MCF 10A (cell line): Measurements from ENCODE around the gene MAB21L4. TPM values are rescaled to one million over a fixed set of nuclear protein-coding genes. Genes with fewer than 3 reads are reported as not detected.

ENCODE experiments used
- BruUV-seq: library from RNA; stranded (reverse); fragments of 400-500 nt; replicated peaks from 2 replicates; lab custom pipeline; 2021; lab: Mats Ljungman, UMichigan
- CTCF ChIA-PET: fragments of 300-600 bp; sonication (Branson Sonifier 250); formaldehyde crosslinking; extraction: SDS; loops from one replicate; lab custom pipeline; 2021; ENCODE audit warnings: antibody characterized with exemption, inconsistent platforms; lab: Yijun Ruan, JAX
- POLR2A ChIA-PET: fragments of 300-600, 350-650 bp; sonication (Branson Sonifier 250); formaldehyde crosslinking; extraction: SDS; loops from one replicate; lab custom pipeline; 2020; ENCODE audit warnings: antibody characterized with exemption, inconsistent platforms; lab: Yijun Ruan, JAX
- DNase-seq: peaks from one replicate; pipeline ENCODE4 v3.0.0-alpha.2; 2018; ENCODE audit not compliant: unreplicated experiment
- H3K27ac Mint-ChIP-seq: one replicate; pipeline ENCODE4 v1.8.0; 2022; ENCODE audit warnings: mild to moderate bottlenecking, low read depth, mixed read lengths; ENCODE audit not compliant: unreplicated experiment
- H3K27me3 Mint-ChIP-seq: one replicate; pipeline ENCODE4 v1.8.0; 2022; ENCODE audit warnings: mixed read lengths; ENCODE audit not compliant: insufficient read depth, unreplicated experiment
- H3K36me3 Mint-ChIP-seq: one replicate; pipeline ENCODE4 v1.8.0; 2022; ENCODE audit warnings: mild to moderate bottlenecking, moderate library complexity, mixed read lengths; ENCODE audit not compliant: insufficient read depth, unreplicated experiment
- H3K4me1 Mint-ChIP-seq: one replicate; pipeline ENCODE4 v1.8.0; 2022; ENCODE audit warnings: mixed read lengths; ENCODE audit not compliant: insufficient read depth, unreplicated experiment
- H3K4me3 Mint-ChIP-seq: one replicate; pipeline ENCODE4 v1.8.0; 2022; ENCODE audit warnings: mild to moderate bottlenecking, moderate library complexity, mixed read lengths; ENCODE audit not compliant: unreplicated experiment
- H3K9me3 Mint-ChIP-seq: one replicate; pipeline ENCODE4 v1.8.0; 2022; ENCODE audit warnings: mixed read lengths; ENCODE audit not compliant: unreplicated experiment
- CTCF ChIP-seq: fragments of 200-600 bp; IDR thresholded peaks from one replicate; pipeline ENCODE4 v1.8.0; 2022; ENCODE audit warnings: antibody characterized with exemption, mild to moderate bottlenecking; ENCODE audit not compliant: unreplicated experiment
- intact Hi-C: fragments of 100-400 bp; cut with micrococcal nuclease; formaldehyde crosslinking; loops from 2 replicates; pipeline ENCODE4 v1.14.1; 2022
- total RNA-seq: library from RNA; stranded (reverse); gene quantifications from 2 replicates; pipeline ENCODE4 v1.2.3, GENCODE V29; 2022

The MAB21L4 gene
- total RNA-seq, 1 experiment from 2014 or later: not detected

DNA sequence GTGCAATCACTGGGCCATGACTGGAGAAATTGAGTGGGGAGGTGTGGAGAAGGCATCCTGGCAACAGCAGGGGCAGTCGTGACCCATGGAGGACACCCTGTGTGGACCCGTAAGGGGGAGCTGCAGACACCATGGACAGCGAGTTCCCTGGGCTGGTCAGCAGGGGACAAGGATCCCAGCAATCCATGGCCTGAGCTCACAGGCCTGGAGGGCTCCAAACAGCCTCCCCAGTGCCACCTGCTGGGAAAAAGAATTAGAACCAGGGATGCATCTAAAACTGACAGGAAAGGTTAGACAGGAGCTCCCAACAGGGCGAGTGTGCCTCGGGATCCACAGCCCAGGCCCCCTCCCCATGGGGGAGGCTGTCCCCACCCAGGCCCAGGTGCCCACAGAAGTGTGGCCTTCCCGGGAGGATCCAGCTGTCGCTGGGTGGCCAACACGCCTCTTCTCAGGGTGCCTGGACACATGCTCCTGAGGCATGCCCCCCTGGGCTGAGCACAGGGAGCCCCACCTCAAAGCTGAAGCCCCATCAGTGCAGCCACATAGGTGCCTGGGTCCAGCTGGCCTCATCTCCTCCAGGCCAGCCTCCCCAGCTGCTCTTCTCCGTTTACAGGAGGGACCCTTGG is 55.4 kb downstream of the MAB21L4 start:
- intact Hi-C loops: loop anchor here (1.0 kb wide), 2 partner anchors 30 to 326 kb away; no protein-coding TSS in a partner anchor
- DNase-seq: peak; percentile 70
- Mint-ChIP-seq H3K27ac (no peak overlapping the region), H3K36me3 (no peaks in the 10 kb centered on the region), H3K9me3 (no peaks in the 10 kb centered on the region), H3K4me1 (no peaks in the 10 kb centered on the region), H3K4me3 (no peak overlapping the region), H3K27me3 (peaks cover 76% of the 10 kb centered on the region)
- no TSS peak for BruUV-seq
- POLR2A ChIA-PET: interaction anchor here (0.7 to 1.4 kb wide), 4 partner anchors 254 to 279 kb away, joined by 3 to 4 read pairs (median 4); partner anchors contain the start of gene CAPN10
- CTCF ChIA-PET: interaction anchor here (0.5 to 4.1 kb wide), 29 partner anchors 9 to 993 kb away, joined by 3 to 63 read pairs (median 4); partner anchors contain the start of genes PASK and PPP1R7
- peak; percentile 53 for TF ChIP-seq CTCF

DNA sequence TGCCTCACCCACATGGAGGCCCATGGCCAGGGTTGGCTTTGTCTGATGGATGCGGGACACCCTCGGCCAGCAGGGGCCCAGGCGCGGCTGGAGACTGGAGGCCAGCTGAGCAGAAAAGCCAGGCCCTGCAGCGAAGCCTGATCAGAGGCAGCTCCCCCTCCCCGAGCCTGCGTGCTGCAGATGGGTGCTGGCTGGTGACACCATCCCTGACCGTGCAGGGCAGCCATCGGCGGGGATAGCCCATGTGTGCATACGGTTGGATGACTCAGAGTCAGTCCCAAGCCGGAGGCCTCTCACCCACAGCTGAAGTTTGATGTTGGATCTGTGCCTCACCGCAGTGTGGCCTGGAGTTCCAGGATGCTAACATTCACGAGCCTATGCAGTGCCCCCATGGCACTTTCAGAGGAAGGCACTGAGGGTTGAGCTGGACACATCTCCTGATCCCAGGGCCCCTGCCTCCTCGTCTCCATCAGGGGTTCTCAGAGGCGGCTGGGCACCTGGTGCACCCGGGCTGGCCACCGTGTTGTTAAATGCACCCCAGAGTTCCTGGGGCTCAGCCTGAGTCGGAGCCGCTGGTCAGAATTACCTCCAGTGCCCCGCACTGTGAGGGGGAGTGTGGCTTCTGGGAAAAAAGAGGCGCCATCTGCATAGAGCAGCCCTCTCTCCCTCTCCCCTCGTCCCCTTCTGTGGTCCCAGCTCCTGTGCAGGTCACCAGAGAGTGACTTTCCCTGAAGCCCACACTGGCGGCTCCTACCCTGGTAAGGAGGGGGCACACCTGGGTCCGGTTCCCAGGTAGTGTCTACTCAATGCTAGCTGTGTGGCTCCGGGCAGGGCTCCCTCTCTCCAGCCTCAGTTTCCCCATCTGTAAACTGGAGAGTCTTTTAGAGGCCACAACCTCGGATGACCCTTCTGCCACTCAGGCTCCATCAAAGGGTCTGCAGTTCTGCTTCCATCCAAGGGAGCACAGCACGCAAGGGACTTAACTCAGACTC is 56.5 kb downstream of the MAB21L4 start:
- no peak overlapping the region for H3K4me3 Mint-ChIP-seq
- POLR2A ChIA-PET: interaction anchor here (0.7 to 1.0 kb wide), 2 partner anchors 201 to 271 kb away, joined by 3 to 4 read pairs; no protein-coding TSS in a partner anchor

GRCh38 chr2:240837621-240838020 is 58.3 kb downstream of the MAB21L4 start:
- ChIA-PET CTCF (interaction anchor here (0.6 to 4.1 kb wide), 3 partner anchors 14 to 324 kb away, joined by 3 to 63 read pairs (median 8); no protein-coding TSS in a partner anchor), POLR2A (interaction anchor here (0.7 kb wide), 1 partner anchor 568 kb away, joined by 3 read pairs; no protein-coding TSS in a partner anchor)
- no peaks in the 10 kb centered on the region for H3K4me1 Mint-ChIP-seq
- peaks cover 54% of the 10 kb centered on the region for H3K27me3 Mint-ChIP-seq
- H3K4me3 Mint-ChIP-seq: no peak overlapping the region
- intact Hi-C loops: no loop called here
- H3K9me3 Mint-ChIP-seq: no peaks in the 10 kb centered on the region
- BruUV-seq: no TSS peak
- no peaks in the 10 kb centered on the region for H3K36me3 Mint-ChIP-seq
- DNase-seq: no peak
- H3K27ac Mint-ChIP-seq: no peak overlapping the region
- TF ChIP-seq CTCF: no peak

More for the DNA sequence above, 56.5 kb downstream of the MAB21L4 start:
- Mint-ChIP-seq H3K27ac (no peak overlapping the region), H3K4me1 (no peaks in the 10 kb centered on the region), H3K27me3 (peaks cover 72% of the 10 kb centered on the region), H3K36me3 (no peaks in the 10 kb centered on the region), H3K9me3 (no peaks in the 10 kb centered on the region)
- TF ChIP-seq CTCF: no peak
- intact Hi-C loops: loop anchor here (1.0 kb wide), 2 partner anchors 29 to 325 kb away; no protein-coding TSS in a partner anchor
- BruUV-seq: no TSS peak
- DNase-seq: no peak
- CTCF ChIA-PET: interaction anchor here (0.6 to 4.1 kb wide), 17 partner anchors 10 to 717 kb away, joined by 3 to 63 read pairs (median 4); partner anchors contain the start of genes PASK and PPP1R7
